ENCODE data around the gene MAPKBP1.

The MAPKBP1 gene

DNA sequence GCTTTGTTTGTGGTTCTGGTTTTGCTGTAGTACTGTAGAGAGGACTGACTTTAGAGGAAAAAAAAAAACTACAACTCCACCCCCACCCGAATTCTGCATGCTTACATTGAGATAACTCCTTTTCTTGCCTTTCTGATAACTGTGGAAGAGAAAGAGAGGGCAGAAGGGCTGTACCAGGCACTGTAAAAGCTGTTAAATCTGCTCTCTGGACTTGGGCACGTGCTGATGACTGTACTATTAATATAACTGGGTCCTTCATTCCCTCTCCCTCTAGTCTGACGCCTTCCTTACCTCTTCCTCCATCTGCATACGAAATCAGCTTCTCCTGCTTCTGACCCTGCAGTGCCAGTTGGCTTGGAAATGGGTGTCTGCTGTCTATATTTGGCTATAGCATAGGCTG is 15.0 kb downstream of the MAPKBP1 start:
- DNase-seq, result no peak

DNA sequence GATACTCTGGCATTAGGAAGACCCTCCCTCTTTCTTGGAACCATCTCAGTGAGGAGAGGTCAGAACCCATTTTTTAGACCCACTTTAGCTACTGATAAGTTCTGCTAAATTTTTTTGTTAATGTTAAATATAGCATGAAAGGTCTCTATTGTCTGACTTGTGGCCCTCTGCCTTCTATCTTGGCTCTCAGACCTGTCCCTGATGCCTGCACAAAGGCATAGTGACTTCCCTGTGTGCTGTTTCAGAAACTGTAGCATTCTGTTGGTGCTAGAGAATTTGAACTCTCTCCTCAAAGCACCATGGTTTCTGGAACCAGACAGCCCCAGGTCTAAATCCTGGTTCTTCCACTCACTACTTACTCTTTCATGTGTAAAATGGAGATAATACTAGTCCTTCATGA is 15.4 kb downstream of the MAPKBP1 start:
- no peak for DNase-seq

DNA sequence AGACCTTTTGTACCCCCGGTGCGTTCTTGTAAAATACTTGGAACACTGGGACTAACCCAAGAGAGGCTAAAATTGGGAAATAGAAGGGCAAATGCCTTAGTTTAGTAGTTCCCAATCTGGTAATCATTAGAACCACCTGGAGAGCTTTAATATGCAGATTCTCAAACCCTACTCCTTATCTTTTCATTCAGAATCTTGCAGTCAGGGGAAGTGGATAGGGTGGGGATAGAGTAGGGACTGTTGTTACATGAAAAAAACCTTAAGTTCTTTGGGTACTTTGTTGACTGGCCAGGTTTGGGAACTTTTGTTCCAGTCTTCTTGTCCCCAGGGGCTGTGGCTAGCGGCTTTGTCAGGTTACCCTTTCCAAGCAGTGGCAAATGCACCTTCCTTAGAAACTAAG is 15.9 kb downstream of the MAPKBP1 start:
- DNase-seq, result no peak

DNA sequence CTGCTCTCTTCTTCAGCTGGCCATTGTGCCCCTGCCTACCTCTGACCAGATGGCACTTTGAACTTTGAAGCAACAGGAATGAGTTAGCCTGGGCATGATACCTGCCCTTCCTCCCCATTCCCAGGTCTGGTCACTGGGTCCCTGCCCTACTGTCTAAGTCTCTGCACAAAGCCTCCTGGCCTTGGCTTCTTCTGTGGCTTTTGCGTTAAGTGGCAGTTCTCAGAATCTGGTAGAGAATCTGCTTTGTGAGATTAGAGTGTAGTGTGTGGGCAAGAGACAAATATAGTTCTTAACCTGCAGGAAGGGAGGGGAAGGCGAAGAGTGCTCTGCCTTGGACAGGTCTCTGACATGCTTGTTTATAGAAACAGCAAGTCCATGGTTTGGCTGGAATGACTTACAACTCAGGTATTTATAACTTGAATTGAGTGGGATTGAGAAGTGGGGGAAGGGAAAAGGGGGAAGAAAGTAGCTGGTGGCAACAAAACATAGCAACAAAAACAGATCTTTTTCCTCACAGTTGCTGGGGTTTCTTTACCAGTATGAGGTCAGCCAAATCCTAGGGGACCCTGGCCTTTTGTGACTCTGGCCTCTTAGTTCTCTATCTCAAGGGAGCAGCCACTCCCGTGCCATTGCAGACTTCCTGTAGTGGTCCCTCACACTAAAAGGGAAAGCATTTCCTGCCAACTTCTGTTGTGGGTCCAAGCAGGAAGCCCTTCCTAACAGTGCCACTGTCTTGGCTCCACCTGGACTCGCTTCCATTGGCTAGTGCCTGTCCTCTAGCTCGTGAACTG is 16.7 kb downstream of the MAPKBP1 start:
- no peak for DNase-seq

DNA sequence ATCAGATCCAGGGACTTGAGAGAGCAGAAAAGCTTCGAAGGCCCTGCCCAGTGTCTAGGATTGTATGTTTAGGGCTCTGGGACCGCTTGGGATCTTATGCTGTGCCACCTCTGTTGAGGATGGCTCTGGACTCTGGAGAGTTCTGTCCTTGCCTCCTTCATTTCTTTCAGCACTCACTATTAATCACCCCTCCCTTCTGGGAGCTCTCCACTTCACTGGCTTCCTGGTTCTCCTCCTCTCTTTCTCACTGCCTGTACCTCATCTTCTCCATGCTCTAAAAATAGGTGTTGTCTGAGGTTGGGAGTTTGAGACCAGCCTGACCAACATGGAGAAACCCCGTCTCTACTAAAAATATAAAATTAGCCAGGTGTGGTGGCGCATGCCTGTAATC is 17.3 kb downstream of the MAPKBP1 start:
- DNase-seq, result no peak

DNA sequence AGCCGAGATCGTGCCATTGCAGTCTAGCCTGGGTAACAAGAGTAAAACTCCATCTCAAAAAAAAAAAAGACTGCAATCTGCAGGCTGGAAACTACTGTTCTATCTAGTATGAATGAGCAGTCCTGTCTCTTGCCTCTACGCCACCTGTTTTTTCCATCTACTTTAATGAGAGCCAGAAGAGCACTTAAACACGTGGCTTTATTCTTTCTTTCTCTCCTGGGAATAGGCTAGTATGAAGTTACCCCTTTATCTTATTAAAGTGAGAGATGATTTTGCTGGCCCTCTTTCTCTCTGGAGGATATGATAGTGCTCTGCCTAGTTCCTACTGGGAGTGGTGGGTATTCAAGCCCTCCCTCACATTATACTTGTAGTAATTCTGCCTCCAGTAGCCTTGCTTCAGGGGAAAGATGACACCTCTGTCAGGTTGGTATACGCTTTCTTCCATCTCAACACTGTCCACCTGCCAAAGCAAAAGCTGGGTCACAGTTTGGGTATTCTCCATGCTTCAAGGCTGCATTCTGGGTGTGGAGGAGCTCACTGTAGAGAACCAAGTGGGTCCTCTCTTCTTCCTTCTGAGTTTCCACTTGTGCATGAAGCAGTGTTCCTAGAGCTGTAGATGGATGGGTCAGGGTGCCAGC is 17.8 kb downstream of the MAPKBP1 start:
- DNase-seq, result no peak

DNA sequence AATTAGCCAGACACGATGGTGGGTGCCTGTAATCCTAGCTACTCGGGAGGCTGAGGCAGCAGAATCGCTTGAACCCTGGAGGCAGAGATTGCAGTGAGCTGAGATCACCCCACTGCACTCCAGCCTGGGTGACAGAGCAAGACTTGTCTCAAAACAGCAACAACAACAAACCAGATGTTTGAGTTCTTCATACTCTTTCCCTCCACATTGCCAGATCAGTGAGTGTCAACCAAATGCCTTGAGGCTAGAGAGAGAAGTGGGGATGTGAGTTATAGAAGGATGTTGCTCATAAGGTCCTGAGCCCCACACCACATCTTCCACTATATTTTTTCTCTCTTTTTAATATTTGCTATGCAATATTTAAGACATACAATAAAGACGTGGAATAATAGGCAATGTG is 19.8 kb downstream of the MAPKBP1 start:
- DNase-seq, result no peak

DNA sequence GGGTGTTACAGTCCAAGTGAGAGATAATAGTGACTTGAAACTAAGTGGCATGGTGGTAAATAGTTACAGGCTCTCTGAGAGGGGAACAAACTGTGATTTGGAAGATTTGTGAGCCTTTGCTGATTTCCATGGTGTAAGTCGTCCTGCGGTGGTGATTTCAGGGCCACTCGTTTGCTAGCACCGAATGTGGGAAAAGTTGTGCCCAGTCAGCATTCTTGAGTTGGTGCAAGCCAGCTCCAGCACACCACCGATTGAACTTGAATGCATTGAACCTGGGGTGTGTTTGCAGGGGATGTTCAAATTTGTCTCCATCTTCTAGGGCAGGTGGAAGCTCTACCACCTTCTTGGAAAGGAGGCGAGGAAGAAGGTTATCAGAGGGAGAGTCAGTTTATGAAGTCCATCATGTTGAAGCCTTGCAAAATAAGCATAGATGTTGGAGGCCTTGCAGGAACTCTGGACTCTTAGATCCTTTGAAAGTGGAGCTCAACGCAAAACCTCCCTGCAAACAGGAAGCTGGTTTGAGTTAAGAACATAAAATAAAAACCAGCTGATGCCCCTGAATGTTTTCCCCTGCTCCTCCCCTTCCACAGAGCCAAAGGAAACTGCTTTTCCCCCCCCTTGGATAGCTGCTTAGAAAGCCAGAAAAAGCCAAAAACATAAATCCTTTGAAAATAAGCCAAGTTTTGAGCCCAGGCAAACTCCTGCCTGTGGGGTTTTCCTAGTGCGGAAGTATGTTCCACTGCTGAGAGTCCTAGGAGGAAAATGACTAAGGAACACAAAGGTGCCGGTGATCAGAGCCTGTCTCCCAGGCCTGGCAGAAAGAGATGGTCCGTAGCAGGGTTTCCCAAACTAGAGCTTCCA is 21.9 kb downstream of the MAPKBP1 start:
- DNase-seq, result no peak

DNA sequence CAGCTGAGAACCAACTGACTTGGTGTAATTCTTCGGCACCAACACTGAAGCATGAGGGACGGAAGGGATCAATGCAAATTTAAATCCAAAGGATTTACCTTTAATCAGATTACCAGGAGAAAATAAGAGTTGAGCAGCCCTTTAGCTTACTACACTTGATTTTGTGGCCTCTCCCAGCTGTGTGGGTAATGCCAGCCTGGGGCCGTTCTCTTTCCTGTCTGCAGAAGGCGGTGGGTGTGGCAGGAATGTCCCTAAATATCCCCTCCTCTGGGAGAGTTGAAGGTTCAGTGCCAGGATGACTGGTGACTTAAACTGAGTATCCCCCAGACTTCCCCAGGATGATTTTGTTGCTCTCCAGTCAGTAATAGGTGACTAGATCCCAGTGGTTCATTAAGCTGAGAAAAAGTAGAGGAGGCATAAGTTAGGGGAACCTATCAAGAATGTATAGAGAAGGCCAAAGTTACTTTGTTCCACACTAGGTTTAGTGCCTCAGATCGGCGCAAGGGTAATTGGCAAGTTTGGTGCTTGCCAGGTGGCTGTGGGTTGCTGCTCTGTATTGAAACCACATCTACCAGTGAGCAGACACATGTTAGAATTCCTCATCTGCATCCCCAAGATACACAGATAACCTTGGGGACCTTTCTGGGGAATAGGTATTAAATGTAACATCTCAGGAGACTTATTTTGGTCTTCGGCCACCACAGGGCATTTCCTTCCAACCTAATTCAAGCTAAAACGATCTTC is 23.1 kb downstream of the MAPKBP1 start:
- DNase-seq, result no peak

DNA sequence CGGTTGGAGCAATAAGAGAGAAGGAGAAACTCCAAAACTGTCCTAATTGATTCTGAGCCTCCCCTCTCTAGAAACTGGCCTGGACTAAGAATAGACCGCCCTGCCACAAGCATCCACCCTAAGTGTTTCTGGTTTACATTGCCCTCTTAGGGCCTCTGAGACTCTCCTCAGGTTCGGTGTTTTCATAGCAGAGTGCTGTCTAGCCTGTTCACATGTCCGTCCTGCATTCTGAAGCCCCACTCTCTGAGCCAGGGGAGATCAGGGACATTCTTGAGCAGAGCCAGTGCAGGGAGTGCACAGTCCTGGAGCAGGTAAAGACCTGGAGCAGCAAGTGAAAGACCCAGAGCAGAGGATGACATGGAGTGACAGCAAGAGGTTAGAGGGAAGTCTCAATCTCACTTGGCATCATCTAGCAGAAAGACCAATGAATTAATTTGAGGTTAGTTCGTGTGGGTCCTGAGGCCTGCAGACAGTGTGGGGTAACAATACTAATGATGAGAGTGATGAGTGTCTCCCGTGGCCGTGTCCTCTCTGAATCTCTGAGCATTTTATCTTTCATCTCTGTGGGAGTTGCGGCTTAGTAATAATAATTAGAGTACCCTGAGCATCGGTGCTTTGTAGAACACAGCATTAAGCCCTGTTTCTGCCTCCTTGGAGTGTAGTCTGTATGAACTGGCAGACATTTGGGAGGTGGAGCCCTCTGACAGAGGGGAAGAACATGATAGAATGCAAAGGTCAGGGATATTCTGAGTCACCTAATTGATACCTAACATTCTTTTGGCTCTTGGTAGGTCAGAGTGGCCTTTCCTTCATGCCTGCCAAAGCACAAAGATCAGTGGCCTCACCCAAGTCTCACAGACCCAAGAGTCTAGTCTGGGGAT is 24.6 kb downstream of the MAPKBP1 start:
- DNase-seq, result no peak

DNA sequence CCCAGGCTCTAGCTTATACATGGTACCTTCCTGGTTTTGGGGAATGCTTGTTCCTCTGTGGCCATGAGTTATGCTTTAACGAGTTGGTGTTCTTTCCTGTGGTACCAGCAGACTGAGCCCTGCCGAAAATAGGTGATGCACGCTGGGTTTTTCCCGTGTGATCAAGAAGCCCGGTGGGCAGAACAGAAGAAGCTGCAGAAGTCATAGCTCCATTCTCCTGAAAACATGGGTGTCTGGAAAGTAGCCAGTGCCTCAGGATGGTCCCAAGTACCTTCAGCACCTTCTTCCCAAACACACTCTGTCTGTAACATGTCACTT is 25.2 kb downstream of the MAPKBP1 start:
- no peak for DNase-seq

DNA sequence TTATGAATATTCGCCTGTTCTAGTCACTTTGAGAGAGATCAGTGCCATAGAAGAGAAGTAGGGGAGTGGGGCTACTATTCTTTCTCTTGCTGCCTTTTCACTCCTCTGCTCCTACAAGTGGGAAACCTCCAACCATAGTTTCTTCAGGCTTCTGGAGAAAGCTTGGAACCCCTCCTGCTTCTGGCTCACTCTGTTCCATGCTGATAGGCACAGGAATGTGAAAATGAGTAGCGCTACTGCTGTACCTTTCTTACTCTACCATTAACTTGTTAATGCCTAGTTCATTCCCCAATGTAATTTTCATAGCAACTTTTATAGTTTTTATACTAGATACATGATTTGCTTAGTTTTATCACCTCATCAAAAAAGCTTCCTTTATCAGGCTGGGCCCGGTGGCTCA is 26.9 kb downstream of the MAPKBP1 start:
- no peak for DNase-seq

DNA sequence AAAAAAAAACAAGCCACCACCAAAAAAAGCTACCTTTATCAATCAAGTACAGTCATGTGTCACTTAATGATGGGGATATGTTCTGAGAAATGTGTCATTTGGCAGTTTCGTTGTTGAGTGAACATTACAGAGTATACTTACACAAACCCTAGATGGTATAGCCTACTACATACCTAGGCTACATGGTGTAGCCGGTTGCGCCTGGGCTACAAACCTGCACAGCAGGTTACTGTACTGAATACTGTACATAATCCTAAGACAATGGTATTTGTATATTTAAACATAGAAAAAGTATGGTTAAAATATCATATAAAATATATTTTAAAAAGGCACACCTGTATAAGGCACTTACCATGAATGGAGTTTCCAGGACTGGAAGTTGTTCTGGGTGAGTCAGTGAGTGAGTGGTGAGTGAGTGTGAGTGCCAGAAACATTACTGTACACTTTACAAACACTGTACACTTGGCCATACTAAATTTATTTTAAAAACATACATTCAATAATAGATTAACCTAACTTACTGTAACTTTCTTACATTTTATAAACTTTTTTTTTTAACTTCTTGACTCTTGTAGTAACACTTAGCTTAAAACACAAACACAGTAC is 27.7 kb downstream of the MAPKBP1 start:
- no peak for DNase-seq

DNA sequence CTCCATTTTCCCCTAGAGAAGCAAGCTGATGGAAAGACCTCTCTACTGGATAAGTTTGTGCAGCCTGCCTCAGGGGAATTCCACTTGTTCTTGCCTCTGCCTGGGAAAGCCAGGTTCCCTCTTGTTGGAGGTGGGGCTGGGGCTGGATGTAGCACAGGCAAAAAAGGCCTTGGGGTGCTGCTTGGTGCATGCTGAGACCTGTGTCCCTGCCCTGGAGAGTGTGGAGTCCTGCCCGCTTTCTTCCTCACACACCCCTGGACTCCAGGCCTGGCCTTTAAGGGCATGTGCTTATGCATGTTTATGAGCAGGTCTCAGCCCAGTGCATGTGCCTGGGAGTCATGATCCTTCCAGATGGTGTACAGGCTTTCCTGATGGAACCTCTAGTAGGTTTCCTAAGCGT is 30.1 kb downstream of the MAPKBP1 start:
- DNase-seq, result no peak

DNA sequence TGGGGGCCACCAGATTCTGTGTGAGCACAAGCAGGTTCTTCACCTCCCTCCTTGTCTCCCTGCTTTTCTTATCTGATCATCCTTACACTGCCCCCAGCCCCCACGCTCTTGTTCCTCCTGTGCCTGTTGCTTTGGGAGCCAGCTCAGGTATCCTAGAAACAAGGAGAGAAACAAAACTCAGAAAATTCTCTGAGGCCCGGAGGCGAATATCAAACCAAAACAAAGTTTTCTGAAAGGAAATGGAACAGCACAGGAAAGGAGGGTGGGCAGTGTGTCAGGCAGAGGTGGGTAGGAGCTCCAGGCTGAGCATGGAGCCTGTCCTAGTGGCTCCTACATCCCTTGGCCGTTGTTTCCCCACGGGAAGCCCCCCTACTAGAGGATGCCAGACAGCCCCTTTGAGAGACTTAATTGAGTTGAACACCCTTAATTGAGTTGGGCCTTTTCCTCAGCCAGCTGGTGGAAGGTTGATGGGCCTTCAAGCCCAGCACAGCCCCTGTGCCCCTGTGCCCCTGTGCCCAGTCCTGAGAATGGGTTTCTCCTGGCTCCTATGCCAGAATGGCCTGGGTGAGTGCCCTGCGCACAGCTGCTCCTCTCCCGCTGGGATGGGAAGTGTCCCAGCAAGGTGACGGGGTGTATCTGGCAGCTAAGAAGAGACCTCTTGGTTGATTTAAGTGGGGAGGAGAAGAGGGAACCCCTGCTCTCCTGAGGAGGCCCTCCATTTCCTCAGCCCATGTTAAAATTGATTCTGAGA is 30.8 kb downstream of the MAPKBP1 start:
- DNase-seq, result no peak

DNA sequence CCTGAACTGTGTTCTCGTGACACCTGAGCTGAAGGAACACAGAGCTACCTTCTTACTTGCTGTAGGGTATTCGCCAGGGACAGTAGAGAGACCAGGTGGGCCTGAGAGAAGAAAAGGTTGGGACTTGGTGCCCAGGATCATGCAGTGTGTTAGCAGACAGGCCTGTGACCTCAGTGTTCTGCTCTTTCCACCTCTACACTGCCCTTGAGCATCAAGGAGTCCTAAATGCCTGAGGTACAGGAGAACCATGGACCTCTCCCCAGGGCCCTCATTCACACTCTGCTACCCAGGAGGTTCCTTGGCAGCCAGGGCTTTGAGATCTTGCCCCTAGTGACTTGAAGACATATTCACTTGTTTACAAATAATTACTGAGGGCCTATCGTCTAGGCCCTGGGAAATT is 31.4 kb downstream of the MAPKBP1 start:
- no peak for DNase-seq

DNA sequence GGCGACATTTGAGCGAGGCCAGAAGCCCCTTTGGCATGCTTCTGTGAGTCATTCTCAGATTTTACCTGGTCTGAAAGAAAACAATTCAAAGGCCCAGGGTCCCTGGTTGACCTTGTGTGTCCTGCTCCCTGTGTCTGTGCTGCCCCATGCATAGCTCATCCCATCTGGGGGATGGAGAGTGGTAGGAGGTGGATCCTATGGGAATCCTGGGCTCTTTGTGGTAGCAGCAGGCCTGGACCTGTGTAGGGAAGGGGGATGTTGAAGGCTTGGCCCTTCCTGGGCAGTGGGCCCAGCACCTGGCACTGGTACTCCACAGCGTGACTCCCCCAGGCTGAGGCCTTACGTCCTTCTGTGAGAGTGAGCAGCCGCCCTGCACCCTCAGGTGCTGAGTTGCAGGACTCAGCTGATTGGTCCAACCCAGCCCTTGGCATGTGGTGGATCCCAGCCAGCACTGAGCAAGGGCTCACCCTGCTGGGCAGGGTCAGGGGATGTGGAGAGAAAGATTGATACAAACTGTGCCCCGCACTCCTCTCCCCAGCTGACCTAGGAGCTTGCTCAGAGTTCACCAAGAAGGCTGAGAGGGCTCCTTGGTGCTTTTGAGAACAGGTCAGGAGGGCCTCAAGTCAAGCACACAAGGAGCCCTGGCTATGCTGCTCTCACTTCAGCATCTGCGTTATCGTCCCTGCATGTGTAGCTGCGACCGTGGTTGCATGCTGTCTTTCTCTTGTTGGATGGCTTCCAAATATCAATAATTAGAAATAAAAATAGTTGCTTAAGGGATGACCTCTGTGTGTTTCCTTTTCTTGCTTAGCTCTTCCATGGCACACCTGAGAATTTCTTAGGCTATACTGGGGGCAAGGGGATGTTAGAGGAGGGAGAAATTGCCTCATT is 32.3 kb downstream of the MAPKBP1 start:
- no peak for DNase-seq

DNA sequence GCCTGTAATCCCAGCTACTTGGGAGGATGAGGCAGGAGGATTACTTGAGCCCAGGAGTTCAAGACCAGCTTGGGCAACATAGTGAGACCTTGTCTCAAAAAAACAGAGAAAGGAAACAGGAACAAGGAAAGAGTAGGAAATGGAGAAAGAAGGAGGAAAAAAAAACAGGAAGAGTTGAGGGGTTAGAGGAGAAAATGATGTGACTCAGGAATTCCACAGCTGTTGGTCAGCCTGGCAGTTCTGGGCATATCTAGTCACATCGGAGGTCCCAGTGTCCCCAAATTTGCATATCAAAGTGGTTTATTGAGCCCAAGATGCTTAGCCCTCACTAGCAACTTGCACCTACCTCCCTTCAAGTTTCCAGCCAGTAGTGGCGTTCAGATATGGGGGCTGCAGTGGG is 34.8 kb downstream of the MAPKBP1 start:
- no peak for DNase-seq

DNA sequence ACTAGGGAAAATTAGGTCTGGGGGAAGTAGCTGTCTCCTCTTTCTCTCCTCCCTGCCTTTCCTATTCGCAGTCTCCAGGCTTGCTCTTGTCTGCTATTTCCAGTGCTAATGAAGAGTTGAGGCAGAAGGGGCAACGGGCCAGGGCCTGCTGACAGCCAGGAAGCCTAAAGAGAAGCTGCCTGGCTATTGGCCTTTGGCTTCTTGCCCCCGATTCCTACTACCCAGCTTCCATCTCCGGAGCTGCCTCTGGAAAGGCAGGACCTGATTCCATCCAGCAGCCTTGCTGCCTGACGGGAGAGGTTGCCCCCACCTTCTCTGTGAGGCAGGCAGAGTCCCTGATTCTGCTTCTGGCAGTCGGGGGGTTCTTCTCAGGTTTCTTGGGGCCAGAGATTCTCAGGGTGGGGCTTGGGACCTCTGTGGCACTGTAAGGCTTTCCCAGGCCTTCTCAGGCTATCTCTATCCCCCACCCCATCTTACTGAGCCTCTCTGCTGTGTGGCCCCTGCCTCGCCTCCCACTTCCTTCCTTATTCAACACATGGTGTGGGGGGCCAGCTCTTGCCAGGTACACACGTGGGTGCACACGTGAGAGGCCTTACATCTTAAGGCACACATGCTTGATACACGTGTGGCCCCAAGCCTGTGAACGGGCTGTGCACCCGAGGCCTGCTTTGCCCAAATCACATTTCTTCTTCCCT is 35.4 kb downstream of the MAPKBP1 start:
- DNase-seq, result peak in 1 of 2 experiments; percentile 5

All from NCI-H446 (cell line).